KMS-11 (cell line): Measurements from ENCODE around the gene SLC12A7.
"Not testable (repeated sequence)": the region's sequence is repeated elsewhere in the genome, so short reads cannot be mapped to it uniquely, and the experiment has no call there.

Experiments used
- H2AFZ ChIP-seq: fragments of 200-600 bp; sonication (generic); 2 replicates; pipeline ENCODE4 v1.6.1; 2016; ENCODE audit warnings: antibody characterized with exemption, mixed run types, low read depth
- H3K27ac ChIP-seq: fragments of 200-600 bp; sonication (generic); 2 replicates; pipeline ENCODE4 v1.6.1; 2016; ENCODE audit warnings: mild to moderate bottlenecking, mixed run types
- H3K27me3 ChIP-seq: fragments of 200-600 bp; sonication (generic); 2 replicates; pipeline ENCODE4 v1.6.1; 2017; ENCODE audit warnings: mild to moderate bottlenecking, low read depth, mixed run types, moderate library complexity; ENCODE audit not compliant: insufficient read depth
- H3K36me3 ChIP-seq: fragments of 200-600 bp; sonication (generic); 2 replicates; pipeline ENCODE4 v1.6.1; 2017; ENCODE audit warnings: mild to moderate bottlenecking, mixed run types; ENCODE audit not compliant: insufficient read depth
- H3K4me1 ChIP-seq: fragments of 200-600 bp; sonication (generic); 2 replicates; pipeline ENCODE4 v1.6.1; 2016; ENCODE audit warnings: mild to moderate bottlenecking, low read depth, mixed run types; ENCODE audit not compliant: poor library complexity, severe bottlenecking
- H3K4me2 ChIP-seq: fragments of 200-600 bp; sonication (generic); 2 replicates; pipeline ENCODE4 v1.7.0; 2016; ENCODE audit warnings: mild to moderate bottlenecking, mixed run types
- H3K4me3 ChIP-seq: fragments of 200-600 bp; sonication (generic); IDR thresholded peaks from 2 replicates; pipeline ENCODE4 v1.6.1; 2017; ENCODE audit warnings: low read depth, low read length, mixed read lengths; ENCODE audit not compliant: insufficient read depth
- H3K79me2 ChIP-seq: fragments of 200-600 bp; sonication (generic); 2 replicates; pipeline ENCODE4 v1.6.1; 2016; ENCODE audit warnings: low read depth, mixed run types; ENCODE audit not compliant: insufficient read depth
- H3K9ac ChIP-seq: fragments of 200-600 bp; sonication (generic); 2 replicates; pipeline ENCODE4 v1.6.1; 2016; ENCODE audit warnings: mild to moderate bottlenecking, mixed run types
- H4K20me1 ChIP-seq: fragments of 200-600 bp; sonication (generic); 2 replicates; pipeline ENCODE4 v1.6.1; 2016; ENCODE audit warnings: mild to moderate bottlenecking, mixed run types; ENCODE audit not compliant: insufficient read depth
- CTCF ChIP-seq: fragments of 200-600 bp; sonication (generic); conservative IDR thresholded peaks from 2 replicates; pipeline ENCODE4 v1.6.1; 2017; ENCODE audit warnings: low read depth, mild to moderate bottlenecking, antibody characterized with exemption, low read length, moderate library complexity, mixed read lengths

Gene SLC12A7

GRCh38 chr5:1062761-1063568 is 48.9 kb downstream of the SLC12A7 start:
- H2AFZ ChIP-seq: no peak overlapping the region
- no peaks in the 10 kb centered on the region for H4K20me1 ChIP-seq
- no peaks in the 10 kb centered on the region for H3K79me2 ChIP-seq
- H3K4me3 ChIP-seq: no peak overlapping the region
- no peaks in the 10 kb centered on the region for H3K36me3 ChIP-seq
- H3K9ac ChIP-seq: no peak overlapping the region
- H3K4me2 ChIP-seq: no peak overlapping the region
- H3K4me1 ChIP-seq: no peaks in the 10 kb centered on the region
- no peak for TF ChIP-seq CTCF
- no peaks in the 10 kb centered on the region for H3K27me3 ChIP-seq
- no peak overlapping the region for H3K27ac ChIP-seq

GRCh38 chr5:1061916-1062315 is 49.9 kb downstream of the SLC12A7 start:
- no peak overlapping the region for H2AFZ ChIP-seq
- H4K20me1 ChIP-seq: no peaks in the 10 kb centered on the region
- no peak for TF ChIP-seq CTCF
- H3K4me3 ChIP-seq: no peak overlapping the region
- H3K27me3 ChIP-seq: no peaks in the 10 kb centered on the region
- H3K9ac ChIP-seq: no peak overlapping the region
- H3K79me2 ChIP-seq: no peaks in the 10 kb centered on the region
- H3K4me1 ChIP-seq: no peaks in the 10 kb centered on the region
- no peak overlapping the region for H3K27ac ChIP-seq
- no peak overlapping the region for H3K4me2 ChIP-seq
- H3K36me3 ChIP-seq: no peaks in the 10 kb centered on the region

- not testable (repeated sequence) for H4K20me1 ChIP-seq, H3K27ac ChIP-seq, H3K36me3 ChIP-seq, H3K4me3 ChIP-seq, H3K4me1 ChIP-seq, H3K4me2 ChIP-seq, H3K27me3 ChIP-seq, H3K9ac ChIP-seq, H2AFZ ChIP-seq, H3K79me2 ChIP-seq
Observed at GRCh38 chr5:1061292-1061691, 50.6 kb downstream of the SLC12A7 start.

- no peaks in the 10 kb centered on the region for H3K4me1 ChIP-seq
- no peaks in the 10 kb centered on the region for H3K36me3 ChIP-seq
- no peak overlapping the region for H3K27ac ChIP-seq
- no peak for TF ChIP-seq CTCF
- no peak overlapping the region for H3K4me2 ChIP-seq
- no peak overlapping the region for H3K4me3 ChIP-seq
- no peak overlapping the region for H2AFZ ChIP-seq
- H3K79me2 ChIP-seq: no peaks in the 10 kb centered on the region
- H3K9ac ChIP-seq: no peak overlapping the region
- H4K20me1 ChIP-seq: no peaks in the 10 kb centered on the region
- H3K27me3 ChIP-seq: no peaks in the 10 kb centered on the region
Observed at GRCh38 chr5:1060535-1060981, 51.3 kb downstream of the SLC12A7 start.

- Histone ChIP-seq H3K9ac (no peak overlapping the region), H3K79me2 (no peaks in the 10 kb centered on the region), H3K27ac (no peak overlapping the region), H3K36me3 (no peaks in the 10 kb centered on the region), H3K4me1 (no peaks in the 10 kb centered on the region), H3K27me3 (no peaks in the 10 kb centered on the region), H2AFZ (no peak overlapping the region), H3K4me3 (no peak overlapping the region), H3K4me2 (no peak overlapping the region), H4K20me1 (no peaks in the 10 kb centered on the region)
- TF ChIP-seq CTCF: no peak
Observed at GRCh38 chr5:1059884-1060263, 52.0 kb downstream of the SLC12A7 start.
